ENCODE measurements around the gene DDX25. TPM values are rescaled to one million over a fixed set of nuclear protein-coding genes. Genes with fewer than 3 reads are reported as not detected.

Gene DDX25
- total and polyA plus RNA-seq, 9 of the 15 experiments (the other 6 are each of a cell fraction or from before 2014, with no cell fraction given): not detected

DNA sequence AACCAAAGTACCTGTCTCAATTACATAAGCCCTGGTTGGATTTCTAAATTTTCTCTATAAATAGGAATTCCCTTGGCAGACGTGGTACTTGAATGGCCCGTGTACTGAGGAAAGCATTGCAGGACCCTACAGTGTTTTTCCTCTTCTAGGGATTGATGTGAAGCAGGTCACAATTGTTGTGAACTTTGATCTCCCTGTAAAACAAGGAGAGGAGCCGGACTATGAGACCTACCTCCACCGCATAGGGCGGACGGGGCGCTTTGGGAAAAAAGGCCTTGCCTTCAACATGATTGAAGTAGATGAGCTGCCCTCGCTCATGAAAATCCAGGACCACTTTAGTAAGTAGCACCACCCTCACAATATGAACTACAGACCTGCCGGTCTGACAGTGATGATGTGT is 16.7 kb downstream of the DDX25 start:
- intact Hi-C loops (cut with micrococcal nuclease) (loop anchor here (5.0 to 10.0 kb wide), 2 partner anchors 134 to 386 kb away; no protein-coding TSS in a partner anchor), in situ Hi-C loops (cut with MboI) (loop anchor here (5.0 kb wide), 1 partner anchor 276 kb away; no protein-coding TSS in a partner anchor)
- Histone ChIP-seq H2AFZ (ENCODE audit: low read depth, low read length) (no peak overlapping the region), H3K27me3 (ENCODE audit: control insufficient read depth in 2 of 2, insufficient read depth in 2 of 2, low read length in 2 of 2) (peaks cover 60 to 74% of the 10 kb centered on the region in 2 experiments), H3K4me3 (no peak overlapping the region), H3K4me1 (replicated peaks in 1 of 2; ENCODE audit: control insufficient read depth in 2 of 2, insufficient read depth in 2 of 2, low read length in 2 of 2) (no peaks in the 10 kb centered on the region), H3K36me3 (ENCODE audit: control insufficient read depth, insufficient read depth, low read length) (no peaks in the 10 kb centered on the region), H3K79me2 (ENCODE audit: control insufficient read depth, insufficient read depth, low read length) (no peaks in the 10 kb centered on the region), H3K27ac (ENCODE audit: extremely low read depth, low read depth, low read length) (no peak overlapping the region), H3K9me1 (ENCODE audit: control insufficient read depth, insufficient read depth, low read length) (no peaks in the 10 kb centered on the region), H3K9ac (ENCODE audit: insufficient read depth in 1 of 2, low read depth in 2 of 2, low read length in 2 of 2) (no peak overlapping the region), H3K9me3 (replicated peaks; ENCODE audit: control insufficient read depth, insufficient read depth, low read depth, low read length) (no peaks in the 10 kb centered on the region), H3K4me2 (ENCODE audit: insufficient read depth, low read length) (no peak overlapping the region), H4K20me1 (replicated peaks; ENCODE audit: control insufficient read depth, insufficient read depth, low read length) (no peaks in the 10 kb centered on the region; the same call in 1 of the 2 replicates)
- ATAC-seq (no peak), DNase-seq (ENCODE audit: extremely low read depth in 1 of 4, low spot score in 3 of 4) (no peak), FAIRE-seq (no peak)
- no TSS peak for BruUV-seq (replicated peaks)
- 2% methylated on average over 9 of the region's 9 CpGs for WGBS (ENCODE audit: insufficient coverage, low coverage, missing lambda C conversion rate)
- CTCF ChIA-PET (ENCODE audit: low intra/inter-chr PET ratio): interaction anchor here (0.6 to 1.3 kb wide), 2 partner anchors 216 to 274 kb away, joined by 3 to 4 read pairs; no protein-coding TSS in a partner anchor
- no peak for TF ChIP-seq MEIS2 (IDR thresholded peaks at IDR 0.05; ENCODE audit: partially characterized antibody)
- POLR2A ChIA-PET: interaction anchor here (0.9 kb wide), 1 partner anchor 18 kb away, joined by 3 read pairs; the partner anchor contains the start of gene PUS3

DNA sequence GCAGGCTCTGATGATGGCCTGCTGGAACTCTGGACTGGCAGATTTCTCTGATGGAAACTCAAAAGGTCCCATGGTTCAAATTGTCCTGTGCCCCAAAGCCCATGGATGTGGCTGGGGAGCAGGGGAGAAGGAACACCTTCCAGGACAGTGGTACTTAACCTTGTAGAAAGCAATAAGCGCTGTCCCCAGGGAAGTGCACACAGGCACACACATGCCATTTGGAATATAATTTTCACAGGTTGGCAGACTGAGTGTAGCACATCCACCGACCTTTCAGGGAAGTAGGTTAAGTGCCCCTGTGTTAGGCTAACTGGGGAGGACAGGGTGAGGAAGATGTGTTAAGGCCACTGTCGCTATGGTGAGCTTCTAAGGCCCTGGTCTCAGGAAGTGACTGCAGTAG is 17.8 kb downstream of the DDX25 start:
- WGBS (ENCODE audit: insufficient coverage, low coverage, missing lambda C conversion rate): 0% methylated on average over 3 of the region's 3 CpGs
- H3K9ac ChIP-seq (ENCODE audit: insufficient read depth in 1 of 2, low read depth in 2 of 2, low read length in 2 of 2): no peak overlapping the region
- POLR2A ChIA-PET: no interaction called here
- H3K4me3 ChIP-seq: no peak overlapping the region
- no peaks in the 10 kb centered on the region for H3K4me1 ChIP-seq (replicated peaks in 1 of 2; ENCODE audit: control insufficient read depth in 2 of 2, insufficient read depth in 2 of 2, low read length in 2 of 2)
- H3K9me1 ChIP-seq (ENCODE audit: control insufficient read depth, insufficient read depth, low read length): no peaks in the 10 kb centered on the region
- no peaks in the 10 kb centered on the region for H3K9me3 ChIP-seq (replicated peaks; ENCODE audit: control insufficient read depth, insufficient read depth, low read depth, low read length)
- peaks cover 50 to 73% of the 10 kb centered on the region in 2 experiments for H3K27me3 ChIP-seq (ENCODE audit: control insufficient read depth in 2 of 2, insufficient read depth in 2 of 2, low read length in 2 of 2)
- no peak overlapping the region for H3K27ac ChIP-seq (ENCODE audit: extremely low read depth, low read depth, low read length)
- no TSS peak for BruUV-seq (replicated peaks)
- DNase-seq (ENCODE audit: extremely low read depth in 1 of 4, low spot score in 3 of 4) (no peak), ATAC-seq (no peak), FAIRE-seq (no peak)
- no peak overlapping the region for H3K4me2 ChIP-seq (ENCODE audit: insufficient read depth, low read length)
- CTCF ChIA-PET (ENCODE audit: low intra/inter-chr PET ratio): interaction anchor here (0.7 to 3.0 kb wide), 2 partner anchors 272 to 276 kb away, joined by 3 to 36 read pairs; no protein-coding TSS in a partner anchor
- no peaks in the 10 kb centered on the region; the same call in 1 of the 2 replicates for H4K20me1 ChIP-seq (replicated peaks; ENCODE audit: control insufficient read depth, insufficient read depth, low read length)
- in situ Hi-C loops (cut with MboI) (loop anchor here (5.0 kb wide), 1 partner anchor 275 kb away; no protein-coding TSS in a partner anchor), intact Hi-C loops (cut with micrococcal nuclease) (loop anchor here (5.0 to 10.0 kb wide), 2 partner anchors 133 to 385 kb away; no protein-coding TSS in a partner anchor)
- H3K79me2 ChIP-seq (ENCODE audit: control insufficient read depth, insufficient read depth, low read length): no peaks in the 10 kb centered on the region
- H3K36me3 ChIP-seq (ENCODE audit: control insufficient read depth, insufficient read depth, low read length): no peaks in the 10 kb centered on the region
- no peak overlapping the region for H2AFZ ChIP-seq (ENCODE audit: low read depth, low read length)
- TF ChIP-seq MECOM (CRISPR knock-in tag; IDR thresholded peaks at IDR 0.05) (no peak), GATA2 (CRISPR knock-in tag; IDR thresholded peaks at IDR 0.05) (no peak), ZNF384 (IDR thresholded peaks at IDR 0.05; ENCODE audit: low read depth, low read length) (no peak), ZKSCAN1 (IDR thresholded peaks at IDR 0.05; ENCODE audit: low read depth, low read length) (no peak), SP2 (IDR thresholded peaks at IDR 0.05; ENCODE audit: extremely low read depth, low read depth, low read length, poor library complexity, severe bottlenecking) (no peak), CBX8 (IDR thresholded peaks at IDR 0.05; ENCODE audit: borderline replicate concordance, extremely low read depth, low read depth, low read length, poor library complexity, severe bottlenecking) (no peak)
- TF ChIP-seq, protein P1, sequence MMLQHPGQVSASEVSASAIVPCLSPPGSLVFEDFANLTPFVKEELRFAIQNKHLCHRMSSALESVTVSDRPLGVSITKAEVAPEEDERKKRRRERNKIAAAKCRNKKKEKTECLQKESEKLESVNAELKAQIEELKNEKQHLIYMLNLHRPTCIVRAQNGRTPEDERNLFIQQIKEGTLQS (IDR thresholded peaks at IDR 0.05): no peak
- TF ChIP-seq, protein P1 (CRISPR knock-in tag; conservative IDR thresholded peaks at IDR 0.05): no peak
- TF ChIP-seq, protein P2, sequence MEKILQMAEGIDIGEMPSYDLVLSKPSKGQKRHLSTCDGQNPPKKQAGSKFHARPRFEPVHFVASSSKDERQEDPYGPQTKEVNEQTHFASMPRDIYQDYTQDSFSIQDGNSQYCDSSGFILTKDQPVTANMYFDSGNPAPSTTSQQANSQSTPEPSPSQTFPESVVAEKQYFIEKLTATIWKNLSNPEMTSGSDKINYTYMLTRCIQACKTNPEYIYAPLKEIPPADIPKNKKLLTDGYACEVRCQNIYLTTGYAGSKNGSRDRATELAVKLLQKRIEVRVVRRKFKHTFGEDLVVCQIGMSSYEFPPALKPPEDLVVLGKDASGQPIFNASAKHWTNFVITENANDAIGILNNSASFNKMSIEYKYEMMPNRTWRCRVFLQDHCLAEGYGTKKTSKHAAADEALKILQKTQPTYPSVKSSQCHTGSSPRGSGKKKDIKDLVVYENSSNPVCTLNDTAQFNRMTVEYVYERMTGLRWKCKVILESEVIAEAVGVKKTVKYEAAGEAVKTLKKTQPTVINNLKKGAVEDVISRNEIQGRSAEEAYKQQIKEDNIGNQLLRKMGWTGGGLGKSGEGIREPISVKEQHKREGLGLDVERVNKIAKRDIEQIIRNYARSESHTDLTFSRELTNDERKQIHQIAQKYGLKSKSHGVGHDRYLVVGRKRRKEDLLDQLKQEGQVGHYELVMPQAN (IDR thresholded peaks at IDR 0.05; ENCODE audit: borderline replicate concordance): no peak
- TF ChIP-seq, protein P3, sequence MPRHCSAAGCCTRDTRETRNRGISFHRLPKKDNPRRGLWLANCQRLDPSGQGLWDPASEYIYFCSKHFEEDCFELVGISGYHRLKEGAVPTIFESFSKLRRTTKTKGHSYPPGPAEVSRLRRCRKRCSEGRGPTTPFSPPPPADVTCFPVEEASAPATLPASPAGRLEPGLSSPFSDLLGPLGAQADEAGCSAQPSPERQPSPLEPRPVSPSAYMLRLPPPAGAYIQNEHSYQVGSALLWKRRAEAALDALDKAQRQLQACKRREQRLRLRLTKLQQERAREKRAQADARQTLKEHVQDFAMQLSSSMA (CRISPR knock-in tag; IDR thresholded peaks at IDR 0.05): no peak

All from K562 (cell line).